ENCODE data around the gene SLC35F4. TPM values are rescaled to one million over a fixed set of nuclear protein-coding genes. Genes with fewer than 3 reads are reported as not detected.

The SLC35F4 gene
- total and polyA plus RNA-seq, 10 of the 15 experiments (the other 5 are each of a cell fraction or from before 2014, with no cell fraction given), result 0.06 to 0.30 TPM; not detected in 8

DNA sequence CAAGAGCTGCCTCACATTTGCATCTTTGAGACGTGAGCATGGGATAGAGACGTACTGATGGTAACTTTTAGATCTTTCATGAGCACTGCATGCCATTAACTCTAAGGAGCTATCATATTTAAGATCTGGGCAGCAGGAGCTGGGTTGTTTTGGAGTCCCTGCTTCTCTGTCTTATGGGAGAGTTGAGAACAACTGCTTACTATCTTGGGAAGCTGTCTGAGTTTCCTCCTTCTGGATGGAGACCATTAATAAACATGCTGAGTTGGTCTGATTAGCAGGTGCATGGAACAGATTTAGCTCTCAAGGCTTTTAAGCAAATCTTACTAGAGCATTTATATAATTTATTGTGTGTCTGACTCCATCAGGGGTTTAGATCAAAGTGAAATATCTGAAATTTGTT, 252.9 kb downstream of the SLC35F4 start:
- in situ Hi-C loops (cut with MboI) (no loop called here), intact Hi-C loops (cut with micrococcal nuclease; ENCODE audit: unreplicated experiment) (no loop called here)
- H3K27me3 ChIP-seq (replicated peaks in 1 of 2; ENCODE audit: control insufficient read depth in 2 of 2, insufficient read depth in 2 of 2, low read length in 1 of 2), result no peaks in the 10 kb centered on the region
- TF ChIP-seq, protein P1, sequence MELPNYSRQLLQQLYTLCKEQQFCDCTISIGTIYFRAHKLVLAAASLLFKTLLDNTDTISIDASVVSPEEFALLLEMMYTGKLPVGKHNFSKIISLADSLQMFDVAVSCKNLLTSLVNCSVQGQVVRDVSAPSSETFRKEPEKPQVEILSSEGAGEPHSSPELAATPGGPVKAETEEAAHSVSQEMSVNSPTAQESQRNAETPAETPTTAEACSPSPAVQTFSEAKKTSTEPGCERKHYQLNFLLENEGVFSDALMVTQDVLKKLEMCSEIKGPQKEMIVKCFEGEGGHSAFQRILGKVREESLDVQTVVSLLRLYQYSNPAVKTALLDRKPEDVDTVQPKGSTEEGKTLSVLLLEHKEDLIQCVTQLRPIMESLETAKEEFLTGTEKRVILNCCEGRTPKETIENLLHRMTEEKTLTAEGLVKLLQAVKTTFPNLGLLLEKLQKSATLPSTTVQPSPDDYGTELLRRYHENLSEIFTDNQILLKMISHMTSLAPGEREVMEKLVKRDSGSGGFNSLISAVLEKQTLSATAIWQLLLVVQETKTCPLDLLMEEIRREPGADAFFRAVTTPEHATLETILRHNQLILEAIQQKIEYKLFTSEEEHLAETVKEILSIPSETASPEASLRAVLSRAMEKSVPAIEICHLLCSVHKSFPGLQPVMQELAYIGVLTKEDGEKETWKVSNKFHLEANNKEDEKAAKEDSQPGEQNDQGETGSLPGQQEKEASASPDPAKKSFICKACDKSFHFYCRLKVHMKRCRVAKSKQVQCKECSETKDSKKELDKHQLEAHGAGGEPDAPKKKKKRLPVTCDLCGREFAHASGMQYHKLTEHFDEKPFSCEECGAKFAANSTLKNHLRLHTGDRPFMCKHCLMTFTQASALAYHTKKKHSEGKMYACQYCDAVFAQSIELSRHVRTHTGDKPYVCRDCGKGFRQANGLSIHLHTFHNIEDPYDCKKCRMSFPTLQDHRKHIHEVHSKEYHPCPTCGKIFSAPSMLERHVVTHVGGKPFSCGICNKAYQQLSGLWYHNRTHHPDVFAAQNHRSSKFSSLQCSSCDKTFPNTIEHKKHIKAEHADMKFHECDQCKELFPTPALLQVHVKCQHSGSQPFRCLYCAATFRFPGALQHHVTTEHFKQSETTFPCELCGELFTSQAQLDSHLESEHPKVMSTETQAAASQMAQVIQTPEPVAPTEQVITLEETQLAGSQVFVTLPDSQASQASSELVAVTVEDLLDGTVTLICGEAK (IDR thresholded peaks at IDR 0.05; ENCODE audit: borderline replicate concordance), result no peak
- TF ChIP-seq, protein P2, sequence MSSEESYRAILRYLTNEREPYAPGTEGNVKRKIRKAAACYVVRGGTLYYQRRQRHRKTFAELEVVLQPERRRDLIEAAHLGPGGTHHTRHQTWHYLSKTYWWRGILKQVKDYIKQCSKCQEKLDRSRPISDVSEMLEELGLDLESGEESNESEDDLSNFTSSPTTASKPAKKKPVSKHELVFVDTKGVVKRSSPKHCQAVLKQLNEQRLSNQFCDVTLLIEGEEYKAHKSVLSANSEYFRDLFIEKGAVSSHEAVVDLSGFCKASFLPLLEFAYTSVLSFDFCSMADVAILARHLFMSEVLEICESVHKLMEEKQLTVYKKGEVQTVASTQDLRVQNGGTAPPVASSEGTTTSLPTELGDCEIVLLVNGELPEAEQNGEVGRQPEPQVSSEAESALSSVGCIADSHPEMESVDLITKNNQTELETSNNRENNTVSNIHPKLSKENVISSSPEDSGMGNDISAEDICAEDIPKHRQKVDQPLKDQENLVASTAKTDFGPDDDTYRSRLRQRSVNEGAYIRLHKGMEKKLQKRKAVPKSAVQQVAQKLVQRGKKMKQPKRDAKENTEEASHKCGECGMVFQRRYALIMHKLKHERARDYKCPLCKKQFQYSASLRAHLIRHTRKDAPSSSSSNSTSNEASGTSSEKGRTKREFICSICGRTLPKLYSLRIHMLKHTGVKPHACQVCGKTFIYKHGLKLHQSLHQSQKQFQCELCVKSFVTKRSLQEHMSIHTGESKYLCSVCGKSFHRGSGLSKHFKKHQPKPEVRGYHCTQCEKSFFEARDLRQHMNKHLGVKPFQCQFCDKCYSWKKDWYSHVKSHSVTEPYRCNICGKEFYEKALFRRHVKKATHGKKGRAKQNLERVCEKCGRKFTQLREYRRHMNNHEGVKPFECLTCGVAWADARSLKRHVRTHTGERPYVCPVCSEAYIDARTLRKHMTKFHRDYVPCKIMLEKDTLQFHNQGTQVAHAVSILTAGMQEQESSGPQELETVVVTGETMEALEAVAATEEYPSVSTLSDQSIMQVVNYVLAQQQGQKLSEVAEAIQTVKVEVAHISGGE (CRISPR knock-in tag; IDR thresholded peaks at IDR 0.05), result no peak
- TF ChIP-seq, protein P3, sequence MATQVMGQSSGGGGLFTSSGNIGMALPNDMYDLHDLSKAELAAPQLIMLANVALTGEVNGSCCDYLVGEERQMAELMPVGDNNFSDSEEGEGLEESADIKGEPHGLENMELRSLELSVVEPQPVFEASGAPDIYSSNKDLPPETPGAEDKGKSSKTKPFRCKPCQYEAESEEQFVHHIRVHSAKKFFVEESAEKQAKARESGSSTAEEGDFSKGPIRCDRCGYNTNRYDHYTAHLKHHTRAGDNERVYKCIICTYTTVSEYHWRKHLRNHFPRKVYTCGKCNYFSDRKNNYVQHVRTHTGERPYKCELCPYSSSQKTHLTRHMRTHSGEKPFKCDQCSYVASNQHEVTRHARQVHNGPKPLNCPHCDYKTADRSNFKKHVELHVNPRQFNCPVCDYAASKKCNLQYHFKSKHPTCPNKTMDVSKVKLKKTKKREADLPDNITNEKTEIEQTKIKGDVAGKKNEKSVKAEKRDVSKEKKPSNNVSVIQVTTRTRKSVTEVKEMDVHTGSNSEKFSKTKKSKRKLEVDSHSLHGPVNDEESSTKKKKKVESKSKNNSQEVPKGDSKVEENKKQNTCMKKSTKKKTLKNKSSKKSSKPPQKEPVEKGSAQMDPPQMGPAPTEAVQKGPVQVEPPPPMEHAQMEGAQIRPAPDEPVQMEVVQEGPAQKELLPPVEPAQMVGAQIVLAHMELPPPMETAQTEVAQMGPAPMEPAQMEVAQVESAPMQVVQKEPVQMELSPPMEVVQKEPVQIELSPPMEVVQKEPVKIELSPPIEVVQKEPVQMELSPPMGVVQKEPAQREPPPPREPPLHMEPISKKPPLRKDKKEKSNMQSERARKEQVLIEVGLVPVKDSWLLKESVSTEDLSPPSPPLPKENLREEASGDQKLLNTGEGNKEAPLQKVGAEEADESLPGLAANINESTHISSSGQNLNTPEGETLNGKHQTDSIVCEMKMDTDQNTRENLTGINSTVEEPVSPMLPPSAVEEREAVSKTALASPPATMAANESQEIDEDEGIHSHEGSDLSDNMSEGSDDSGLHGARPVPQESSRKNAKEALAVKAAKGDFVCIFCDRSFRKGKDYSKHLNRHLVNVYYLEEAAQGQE (IDR thresholded peaks at IDR 0.05; ENCODE audit: low read depth, low read length), result no peak
- TF ChIP-seq HDAC6 (IDR thresholded peaks at IDR 0.05; ENCODE audit: unreplicated experiment) (no peak), FOS (IDR thresholded peaks at IDR 0.05; ENCODE audit: borderline replicate concordance, extremely low read depth, insufficient read length) (no peak)
- TF ChIP-seq, protein P4, sequence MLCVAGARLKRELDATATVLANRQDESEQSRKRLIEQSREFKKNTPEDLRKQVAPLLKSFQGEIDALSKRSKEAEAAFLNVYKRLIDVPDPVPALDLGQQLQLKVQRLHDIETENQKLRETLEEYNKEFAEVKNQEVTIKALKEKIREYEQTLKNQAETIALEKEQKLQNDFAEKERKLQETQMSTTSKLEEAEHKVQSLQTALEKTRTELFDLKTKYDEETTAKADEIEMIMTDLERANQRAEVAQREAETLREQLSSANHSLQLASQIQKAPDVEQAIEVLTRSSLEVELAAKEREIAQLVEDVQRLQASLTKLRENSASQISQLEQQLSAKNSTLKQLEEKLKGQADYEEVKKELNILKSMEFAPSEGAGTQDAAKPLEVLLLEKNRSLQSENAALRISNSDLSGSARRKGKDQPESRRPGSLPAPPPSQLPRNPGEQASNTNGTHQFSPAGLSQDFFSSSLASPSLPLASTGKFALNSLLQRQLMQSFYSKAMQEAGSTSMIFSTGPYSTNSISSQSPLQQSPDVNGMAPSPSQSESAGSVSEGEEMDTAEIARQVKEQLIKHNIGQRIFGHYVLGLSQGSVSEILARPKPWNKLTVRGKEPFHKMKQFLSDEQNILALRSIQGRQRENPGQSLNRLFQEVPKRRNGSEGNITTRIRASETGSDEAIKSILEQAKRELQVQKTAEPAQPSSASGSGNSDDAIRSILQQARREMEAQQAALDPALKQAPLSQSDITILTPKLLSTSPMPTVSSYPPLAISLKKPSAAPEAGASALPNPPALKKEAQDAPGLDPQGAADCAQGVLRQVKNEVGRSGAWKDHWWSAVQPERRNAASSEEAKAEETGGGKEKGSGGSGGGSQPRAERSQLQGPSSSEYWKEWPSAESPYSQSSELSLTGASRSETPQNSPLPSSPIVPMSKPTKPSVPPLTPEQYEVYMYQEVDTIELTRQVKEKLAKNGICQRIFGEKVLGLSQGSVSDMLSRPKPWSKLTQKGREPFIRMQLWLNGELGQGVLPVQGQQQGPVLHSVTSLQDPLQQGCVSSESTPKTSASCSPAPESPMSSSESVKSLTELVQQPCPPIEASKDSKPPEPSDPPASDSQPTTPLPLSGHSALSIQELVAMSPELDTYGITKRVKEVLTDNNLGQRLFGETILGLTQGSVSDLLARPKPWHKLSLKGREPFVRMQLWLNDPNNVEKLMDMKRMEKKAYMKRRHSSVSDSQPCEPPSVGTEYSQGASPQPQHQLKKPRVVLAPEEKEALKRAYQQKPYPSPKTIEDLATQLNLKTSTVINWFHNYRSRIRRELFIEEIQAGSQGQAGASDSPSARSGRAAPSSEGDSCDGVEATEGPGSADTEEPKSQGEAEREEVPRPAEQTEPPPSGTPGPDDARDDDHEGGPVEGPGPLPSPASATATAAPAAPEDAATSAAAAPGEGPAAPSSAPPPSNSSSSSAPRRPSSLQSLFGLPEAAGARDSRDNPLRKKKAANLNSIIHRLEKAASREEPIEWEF (IDR thresholded peaks at IDR 0.05; ENCODE audit: insufficient replicate concordance, low read depth, low read length), result no peak
- H3K4me2 ChIP-seq (ENCODE audit: control insufficient read depth, insufficient read depth), result no peak overlapping the region
- H4K20me1 ChIP-seq (ENCODE audit: control insufficient read depth, insufficient read depth), result no peaks in the 10 kb centered on the region
- FAIRE-seq (no peak), ATAC-seq (no peak), DNase-seq (ENCODE audit: low read depth, low spot score) (no peak)
- H3K36me3 ChIP-seq (ENCODE audit: control insufficient read depth in 2 of 2, insufficient read depth in 2 of 2, low read length in 1 of 2), result no peaks in the 10 kb centered on the region
- ChIA-PET POLR2A (no interaction called here), CTCF (no interaction called here), SMC1A (ENCODE audit: uncharacterized antibody, unreplicated experiment) (interaction anchor here (1.4 kb wide), 1 partner anchor 260 kb away, joined by 3 read pairs; no protein-coding TSS in a partner anchor), RAD21 (ENCODE audit: unreplicated experiment) (no interaction called here)
- H3K4me3 ChIP-seq, result no peak overlapping the region
- no peak overlapping the region for H3K27ac ChIP-seq (ENCODE audit: control insufficient read depth, insufficient read depth)
- H2AFZ ChIP-seq (ENCODE audit: control insufficient read depth, low read depth, low read length), result no peak overlapping the region
- H3K79me2 ChIP-seq (ENCODE audit: control insufficient read depth, insufficient read depth, low read length), result no peaks in the 10 kb centered on the region
- BruUV-seq (replicated peaks), result no TSS peak
- H3K9ac ChIP-seq (ENCODE audit: control insufficient read depth, insufficient read depth, low read length), result no peak overlapping the region
- H3K4me1 ChIP-seq (ENCODE audit: control insufficient read depth, insufficient read depth, low read length), result no peaks in the 10 kb centered on the region
- 0% methylated on average over 2 of the region's 2 CpGs for WGBS (ENCODE audit: insufficient coverage, insufficient replicate concordance, low lambda C conversion rate, missing lambda C conversion rate)
- no peaks in the 10 kb centered on the region for H3K9me3 ChIP-seq (replicated peaks; ENCODE audit: control insufficient read depth, insufficient read depth, low read length)
